IMR-90 (cell line): Measurements from ENCODE around the gene CDK18.
A peak's percentile ranks its signal among the peaks of the same experiment; 100 is the strongest.

Source experiments
- BHLHE40 ChIP-seq: fragments of 150-350 bp; IDR thresholded peaks from 2 replicates; pipeline ENCODE4 v1.6.1; 2016; ENCODE audit warnings: mild to moderate bottlenecking, low read depth, low read length
- CTCF ChIP-seq: conservative IDR thresholded peaks from 2 replicates; pipeline ENCODE4 v1.5.1; 2012; ENCODE audit warnings: mild to moderate bottlenecking, low read depth, low read length, improper control_type of control experiment
- FOS ChIP-seq: fragments of 150-350 bp; IDR thresholded peaks from 2 replicates; pipeline ENCODE4 v1.6.1; 2016; ENCODE audit warnings: low read depth, low read length
- MAFK ChIP-seq: IDR thresholded peaks from 2 replicates; pipeline ENCODE4 v1.6.1; 2012; ENCODE audit warnings: low read depth, low read length, improper control_type of control experiment
- MAZ ChIP-seq: IDR thresholded peaks from 2 replicates; pipeline ENCODE4 v1.6.1; 2012; ENCODE audit warnings: low read depth, mild to moderate bottlenecking, low read length, improper control_type of control experiment, moderate library complexity, borderline replicate concordance
- POLR2A ChIP-seq: IDR thresholded peaks from 2 replicates; pipeline ENCODE4 v1.6.1; 2012; ENCODE audit warnings: mild to moderate bottlenecking, low read depth, low read length
- RFX5 ChIP-seq: IDR thresholded peaks from 2 replicates; pipeline ENCODE4 v1.8.0; 2012; ENCODE audit warnings: low read depth, mild to moderate bottlenecking, low read length, moderate library complexity

GRCh38 chr1:205528887-205529825 lies 24.7 kb downstream of the CDK18 start:
- no peak for TF ChIP-seq POLR2A
- TF ChIP-seq CTCF = peak; percentile 85
- no peak for TF ChIP-seq RFX5
- no peak for TF ChIP-seq FOS
- TF ChIP-seq BHLHE40 = no peak
- no peak for TF ChIP-seq MAFK
- peak; percentile 71; the same call in 1 of the 2 replicates for TF ChIP-seq MAZ
